ENCODE data around the gene SMAD7.

SMAD7 gene

DNA sequence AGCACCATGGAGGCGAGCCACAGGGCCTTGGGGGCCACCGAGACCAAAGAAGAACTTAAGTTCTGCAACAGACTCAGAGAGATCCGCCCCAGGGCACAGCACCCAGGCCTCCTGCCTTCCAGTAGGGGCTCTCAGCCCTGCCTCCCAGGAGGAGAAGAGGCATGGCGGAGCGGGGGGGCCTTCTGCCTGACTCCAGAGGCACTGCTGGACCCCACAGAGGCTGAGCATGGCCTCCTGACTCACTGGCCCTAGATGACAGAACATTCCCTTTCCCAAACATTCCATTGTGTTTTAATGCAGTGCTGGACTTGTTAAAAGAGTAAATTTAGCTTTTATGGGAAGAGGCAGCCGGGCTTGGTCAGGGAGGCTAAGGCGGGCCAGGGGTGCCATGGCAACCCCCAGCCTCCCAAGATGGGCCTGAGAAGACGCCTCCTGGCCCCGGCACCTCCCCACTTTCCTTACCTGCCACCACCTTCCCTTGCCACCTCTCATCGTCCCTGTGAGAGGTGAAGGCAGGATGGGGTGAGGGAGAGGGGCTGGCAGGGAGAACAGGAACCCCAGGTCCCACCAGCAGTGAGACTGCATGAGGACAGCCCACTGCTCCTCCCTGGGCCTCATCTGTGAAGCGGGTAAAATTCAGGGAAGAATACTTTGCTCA lies 65.4 kb downstream of the SMAD7 start:
- H3K4me1 ChIP-seq (ENCODE audit: control insufficient read depth, insufficient read depth, low read depth, low read length), result peaks cover 14% of the 10 kb centered on the region
- no peak overlapping the region for H3K9ac ChIP-seq (ENCODE audit: low read length)
- H2AK5ac ChIP-seq (ENCODE audit: low read length, severe bottlenecking), result peak overlapping the region; percentile 75
- H3K9me3 ChIP-seq (ENCODE audit: control insufficient read depth, low read length), result no peaks in the 10 kb centered on the region
- no peak overlapping the region for H4K8ac ChIP-seq (ENCODE audit: low read length)
- peaks cover 0 to 12% of the 10 kb centered on the region in 2 experiments for H3K27me3 ChIP-seq (ENCODE audit: control insufficient read depth in 1 of 2, insufficient read depth in 1 of 2, low read length in 2 of 2)
- peak overlapping the region; percentile 28 to 42 for H2BK12ac ChIP-seq (ENCODE audit: low read length in 2 of 2)
- H3K27ac ChIP-seq (ENCODE audit: low read length, poor library complexity, severe bottlenecking), result no peak overlapping the region
- H2AFZ ChIP-seq (ENCODE audit: low read depth, low read length), result no peak overlapping the region
- no peak overlapping the region for H2BK120ac ChIP-seq (ENCODE audit: low read depth, low read length)
- 90% methylated on average over 3 of the region's 11 CpGs for WGBS
- no peak overlapping the region for H4K91ac ChIP-seq (ENCODE audit: low read length)
- no peak overlapping the region for H3K4ac ChIP-seq (ENCODE audit: low read depth in 1 of 2, low read length in 2 of 2)
- H3K14ac ChIP-seq (ENCODE audit: low read length in 2 of 2), result no peak overlapping the region
- no peaks in the 10 kb centered on the region for H3K36me3 ChIP-seq (ENCODE audit: control insufficient read depth in 1 of 2, insufficient read depth in 2 of 2, low read depth in 1 of 2, low read length in 2 of 2)
- no peak overlapping the region for H3K4me3 ChIP-seq (ENCODE audit: insufficient read depth in 1 of 2, low read depth in 1 of 2, low read length in 2 of 2)
- H3K4me2 ChIP-seq (ENCODE audit: low read length, poor library complexity, severe bottlenecking), result no peak overlapping the region
- H2BK15ac ChIP-seq (ENCODE audit: low read depth, poor library complexity, severe bottlenecking), result no peak overlapping the region
- no peak overlapping the region for H3K18ac ChIP-seq (ENCODE audit: low read depth in 1 of 2, low read length in 2 of 2)
- no peak overlapping the region for H3K23ac ChIP-seq (ENCODE audit: low read length in 2 of 2)
- H3K79me1 ChIP-seq (replicated peaks; ENCODE audit: low read length, poor library complexity, severe bottlenecking), result no peaks in the 10 kb centered on the region
- no peak overlapping the region for H2BK5ac ChIP-seq (ENCODE audit: low read depth, low read length, poor library complexity, severe bottlenecking)
- no peak for DNase-seq

DNA sequence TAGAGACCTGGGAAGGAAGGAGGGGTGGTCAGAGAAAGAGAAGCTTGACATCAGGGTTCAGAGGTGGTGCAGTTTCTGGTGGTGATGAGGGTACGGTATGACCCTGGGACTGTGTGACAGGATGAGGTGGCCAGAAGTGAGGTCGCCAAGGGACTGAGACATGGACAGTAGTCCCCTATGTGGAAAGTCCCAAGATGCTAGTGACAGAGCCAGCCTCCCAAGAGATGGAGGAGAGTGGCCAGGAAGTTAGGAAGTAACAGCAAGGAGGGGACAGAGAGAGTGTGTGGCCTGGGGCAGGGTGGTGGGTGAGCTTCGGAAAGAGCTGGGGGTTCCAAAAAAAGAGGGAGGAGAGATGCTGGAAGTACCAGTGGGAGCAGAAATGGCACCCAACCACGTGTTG lies 66.0 kb downstream of the SMAD7 start:
- Histone ChIP-seq H3K36me3 (ENCODE audit: control insufficient read depth in 1 of 2, insufficient read depth in 2 of 2, low read depth in 1 of 2, low read length in 2 of 2) (no peaks in the 10 kb centered on the region), H3K27ac (ENCODE audit: low read length, poor library complexity, severe bottlenecking) (no peak overlapping the region), H3K14ac (ENCODE audit: low read length in 2 of 2) (no peak overlapping the region), H4K91ac (ENCODE audit: low read length) (peak overlapping the region; percentile 22), H3K23ac (ENCODE audit: low read length in 2 of 2) (no peak overlapping the region), H2BK15ac (ENCODE audit: low read depth, poor library complexity, severe bottlenecking) (no peak overlapping the region), H3K18ac (ENCODE audit: low read depth in 1 of 2, low read length in 2 of 2) (peak overlapping the region in 1 of 2 experiments; percentile 17), H4K8ac (ENCODE audit: low read length) (no peak overlapping the region), H3K9ac (ENCODE audit: low read length) (no peak overlapping the region), H3K4me1 (ENCODE audit: control insufficient read depth, insufficient read depth, low read depth, low read length) (peaks cover 11% of the 10 kb centered on the region), H2AK5ac (ENCODE audit: low read length, severe bottlenecking) (peak overlapping the region; percentile 40), H3K4me3 (ENCODE audit: insufficient read depth in 1 of 2, low read depth in 1 of 2, low read length in 2 of 2) (no peak overlapping the region), H3K27me3 (ENCODE audit: control insufficient read depth in 1 of 2, insufficient read depth in 1 of 2, low read length in 2 of 2) (peaks cover 0 to 12% of the 10 kb centered on the region in 2 experiments), H3K4me2 (ENCODE audit: low read length, poor library complexity, severe bottlenecking) (no peak overlapping the region), H2BK5ac (ENCODE audit: low read depth, low read length, poor library complexity, severe bottlenecking) (no peak overlapping the region), H3K9me3 (ENCODE audit: control insufficient read depth, low read length) (no peaks in the 10 kb centered on the region), H2BK12ac (ENCODE audit: low read length in 2 of 2) (no peak overlapping the region), H2AFZ (ENCODE audit: low read depth, low read length) (no peak overlapping the region), H3K4ac (ENCODE audit: low read depth in 1 of 2, low read length in 2 of 2) (no peak overlapping the region), H3K79me1 (replicated peaks; ENCODE audit: low read length, poor library complexity, severe bottlenecking) (no peaks in the 10 kb centered on the region), H2BK120ac (ENCODE audit: low read depth, low read length) (peak overlapping the region; percentile 15)
- 94% methylated on average over 4 of the region's 4 CpGs for WGBS
- DNase-seq, result no peak

DNA sequence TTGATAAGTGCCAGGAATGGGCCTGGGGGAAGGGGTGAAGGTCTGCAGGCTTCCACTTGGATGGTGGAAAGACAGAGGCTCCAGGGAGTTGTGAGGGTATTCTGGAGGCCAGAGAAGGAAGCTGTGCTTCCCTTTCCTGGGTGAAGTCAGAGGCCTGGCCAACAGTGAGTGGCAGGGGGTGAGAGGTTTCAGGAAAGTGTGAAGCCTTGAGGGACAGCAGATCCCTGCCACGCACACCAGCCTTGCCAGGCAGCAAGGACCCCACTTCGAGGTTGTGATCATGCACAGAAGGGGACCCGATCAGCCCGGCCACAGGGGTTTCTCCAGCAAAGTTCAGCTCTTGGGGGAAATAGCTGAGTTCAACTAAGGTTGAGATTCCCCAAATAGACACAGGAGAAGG lies 66.5 kb downstream of the SMAD7 start:
- Histone ChIP-seq H2AFZ (ENCODE audit: low read depth, low read length) (no peak overlapping the region), H3K4ac (ENCODE audit: low read depth in 1 of 2, low read length in 2 of 2) (peak overlapping the region in 1 of 2 experiments; percentile 66), H3K4me2 (ENCODE audit: low read length, poor library complexity, severe bottlenecking) (no peak overlapping the region), H3K18ac (ENCODE audit: low read depth in 1 of 2, low read length in 2 of 2) (peak overlapping the region; percentile 14 to 18), H2BK120ac (ENCODE audit: low read depth, low read length) (peak overlapping the region; percentile 15), H3K4me3 (ENCODE audit: insufficient read depth in 1 of 2, low read depth in 1 of 2, low read length in 2 of 2) (no peak overlapping the region), H3K23ac (ENCODE audit: low read length in 2 of 2) (no peak overlapping the region), H3K27ac (ENCODE audit: low read length, poor library complexity, severe bottlenecking) (no peak overlapping the region), H2BK5ac (ENCODE audit: low read depth, low read length, poor library complexity, severe bottlenecking) (no peak overlapping the region), H3K9me3 (ENCODE audit: control insufficient read depth, low read length) (no peaks in the 10 kb centered on the region), H3K9ac (ENCODE audit: low read length) (no peak overlapping the region), H3K36me3 (ENCODE audit: control insufficient read depth in 1 of 2, insufficient read depth in 2 of 2, low read depth in 1 of 2, low read length in 2 of 2) (no peaks in the 10 kb centered on the region), H2AK5ac (ENCODE audit: low read length, severe bottlenecking) (peak overlapping the region; percentile 40), H3K14ac (ENCODE audit: low read length in 2 of 2) (no peak overlapping the region), H4K8ac (ENCODE audit: low read length) (no peak overlapping the region), H4K91ac (ENCODE audit: low read length) (peak overlapping the region; percentile 46), H2BK15ac (ENCODE audit: low read depth, poor library complexity, severe bottlenecking) (peak overlapping the region; percentile 54), H3K27me3 (ENCODE audit: control insufficient read depth in 1 of 2, insufficient read depth in 1 of 2, low read length in 2 of 2) (peaks cover 0 to 12% of the 10 kb centered on the region in 2 experiments), H2BK12ac (ENCODE audit: low read length in 2 of 2) (no peak overlapping the region), H3K4me1 (ENCODE audit: control insufficient read depth, insufficient read depth, low read depth, low read length) (peaks cover 6% of the 10 kb centered on the region), H3K79me1 (replicated peaks; ENCODE audit: low read length, poor library complexity, severe bottlenecking) (no peaks in the 10 kb centered on the region)
- 97% methylated on average over 4 of the region's 4 CpGs for WGBS
- no peak for DNase-seq

DNA sequence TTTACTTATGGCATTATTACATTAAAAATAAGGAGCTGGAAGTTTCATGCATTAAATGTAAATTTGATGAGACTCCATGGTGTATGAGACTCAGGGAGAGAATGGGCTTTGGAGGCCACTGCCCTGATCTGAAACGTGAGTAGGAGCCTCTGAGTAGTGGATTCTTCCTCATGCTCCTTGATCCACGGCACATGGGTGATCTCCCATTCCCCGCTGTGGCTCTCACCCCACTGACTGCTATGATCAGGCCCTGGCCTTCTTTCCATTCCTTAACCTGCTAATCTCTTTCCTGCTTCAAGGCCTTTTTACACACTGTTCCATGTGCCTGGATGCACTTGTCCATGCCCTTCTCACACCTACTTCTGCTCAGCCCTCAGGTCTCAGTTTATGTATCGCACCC lies 68.4 kb downstream of the SMAD7 start:
- H2BK15ac ChIP-seq (ENCODE audit: low read depth, poor library complexity, severe bottlenecking), result no peak overlapping the region
- H4K8ac ChIP-seq (ENCODE audit: low read length), result no peak overlapping the region
- no peak overlapping the region for H2BK12ac ChIP-seq (ENCODE audit: low read length in 2 of 2)
- H3K4ac ChIP-seq (ENCODE audit: low read depth in 1 of 2, low read length in 2 of 2), result no peak overlapping the region
- no peaks in the 10 kb centered on the region for H3K9me3 ChIP-seq (ENCODE audit: control insufficient read depth, low read length)
- H3K79me1 ChIP-seq (replicated peaks; ENCODE audit: low read length, poor library complexity, severe bottlenecking), result no peaks in the 10 kb centered on the region
- H2AFZ ChIP-seq (ENCODE audit: low read depth, low read length), result no peak overlapping the region
- H2BK120ac ChIP-seq (ENCODE audit: low read depth, low read length), result no peak overlapping the region
- no peak overlapping the region for H4K91ac ChIP-seq (ENCODE audit: low read length)
- H3K4me3 ChIP-seq (ENCODE audit: insufficient read depth in 1 of 2, low read depth in 1 of 2, low read length in 2 of 2), result no peak overlapping the region
- no peak overlapping the region for H2AK5ac ChIP-seq (ENCODE audit: low read length, severe bottlenecking)
- no peak for DNase-seq
- no peak overlapping the region for H3K27ac ChIP-seq (ENCODE audit: low read length, poor library complexity, severe bottlenecking)
- H3K4me1 ChIP-seq (ENCODE audit: control insufficient read depth, insufficient read depth, low read depth, low read length), result peaks cover 19% of the 10 kb centered on the region
- H3K18ac ChIP-seq (ENCODE audit: low read depth in 1 of 2, low read length in 2 of 2), result peak overlapping the region in 1 of 2 experiments; percentile 57
- H3K36me3 ChIP-seq (ENCODE audit: control insufficient read depth in 1 of 2, insufficient read depth in 2 of 2, low read depth in 1 of 2, low read length in 2 of 2), result no peaks in the 10 kb centered on the region
- no peak overlapping the region for H2BK5ac ChIP-seq (ENCODE audit: low read depth, low read length, poor library complexity, severe bottlenecking)
- no peak overlapping the region for H3K14ac ChIP-seq (ENCODE audit: low read length in 2 of 2)
- H3K4me2 ChIP-seq (ENCODE audit: low read length, poor library complexity, severe bottlenecking), result no peak overlapping the region
- H3K9ac ChIP-seq (ENCODE audit: low read length), result no peak overlapping the region
- H3K23ac ChIP-seq (ENCODE audit: low read length in 2 of 2), result no peak overlapping the region
- WGBS, result 94% methylated on average over 4 of the region's 4 CpGs
- peaks cover 0 to 5% of the 10 kb centered on the region in 2 experiments for H3K27me3 ChIP-seq (ENCODE audit: control insufficient read depth in 1 of 2, insufficient read depth in 1 of 2, low read length in 2 of 2)
